Stimulated activated CD8-positive, alpha-beta memory T cell treated with anti-CD3 and anti-CD28 coated beads, Interleukin-7, amount 100 ng/mL, for 4 hours (primary cell): Measurements from ENCODE around the gene SLC6A3.
"Not testable (repeated sequence)": the region's sequence is repeated elsewhere in the genome, so short reads cannot be mapped to it uniquely, and the experiment has no call there.

Experiments
- DNase-seq, 2 donors: peaks; one replicate each; pipeline ENCODE4 v3.0.0-alpha.2; 2020; ENCODE audit warnings: low read depth in 2 of 2

The SLC6A3 gene

GRCh38 chr5:1371972-1372342, 73.3 kb downstream of the SLC6A3 start:
- not testable (repeated sequence) for DNase-seq

GRCh38 chr5:1371218-1371971, 73.8 kb downstream of the SLC6A3 start:
- DNase-seq = no peak

GRCh38 chr5:1370006-1370405, 75.2 kb downstream of the SLC6A3 start:
- DNase-seq = no peak

GRCh38 chr5:1368756-1369155, 76.5 kb downstream of the SLC6A3 start:
- DNase-seq = no peak

- DNase-seq = no peak
These were observed 77.0 kb downstream of the SLC6A3 start for GRCh38 chr5:1368236-1368635.

GRCh38 chr5:1367149-1367548, 78.1 kb downstream of the SLC6A3 start:
- DNase-seq = no peak

- DNase-seq = no peak
These were observed 78.7 kb downstream of the SLC6A3 start for GRCh38 chr5:1366514-1366913.

- no peak for DNase-seq
These were observed 81.0 kb downstream of the SLC6A3 start for GRCh38 chr5:1364211-1364610.

GRCh38 chr5:1363581-1363980, 81.7 kb downstream of the SLC6A3 start:
- no peak for DNase-seq

GRCh38 chr5:1363160-1363559, 82.1 kb downstream of the SLC6A3 start:
- DNase-seq = no peak

GRCh38 chr5:1362242-1363015, 82.8 kb downstream of the SLC6A3 start:
- no peak for DNase-seq

GRCh38 chr5:1360861-1361260, 84.4 kb downstream of the SLC6A3 start:
- no peak for DNase-seq

GRCh38 chr5:1360367-1360766, 84.9 kb downstream of the SLC6A3 start:
- DNase-seq = not testable (repeated sequence)

GRCh38 chr5:1359713-1360112, 85.5 kb downstream of the SLC6A3 start:
- no peak for DNase-seq

GRCh38 chr5:1359031-1359645, 86.1 kb downstream of the SLC6A3 start:
- DNase-seq = no peak

GRCh38 chr5:1358726-1359025, 86.6 kb downstream of the SLC6A3 start:
- DNase-seq = no peak

GRCh38 chr5:1357946-1358725, 87.1 kb downstream of the SLC6A3 start:
- no peak for DNase-seq

GRCh38 chr5:1356873-1357787, 88.1 kb downstream of the SLC6A3 start:
- no peak for DNase-seq

- no peak for DNase-seq
These were observed 90.7 kb downstream of the SLC6A3 start for GRCh38 chr5:1354576-1354975.

GRCh38 chr5:1352231-1353219, 92.7 kb downstream of the SLC6A3 start:
- no peak for DNase-seq
